Measurements from ENCODE around the gene MAPK1. TPM values are rescaled to one million over a fixed set of nuclear protein-coding genes. Genes with fewer than 3 reads are reported as not detected.
"Not testable (repeated sequence)": the region's sequence is repeated elsewhere in the genome, so short reads cannot be mapped to it uniquely, and the experiment has no call there.

The MAPK1 gene
- total RNA-seq, 1 donor from 2014 or later: 75.2 TPM

DNA sequence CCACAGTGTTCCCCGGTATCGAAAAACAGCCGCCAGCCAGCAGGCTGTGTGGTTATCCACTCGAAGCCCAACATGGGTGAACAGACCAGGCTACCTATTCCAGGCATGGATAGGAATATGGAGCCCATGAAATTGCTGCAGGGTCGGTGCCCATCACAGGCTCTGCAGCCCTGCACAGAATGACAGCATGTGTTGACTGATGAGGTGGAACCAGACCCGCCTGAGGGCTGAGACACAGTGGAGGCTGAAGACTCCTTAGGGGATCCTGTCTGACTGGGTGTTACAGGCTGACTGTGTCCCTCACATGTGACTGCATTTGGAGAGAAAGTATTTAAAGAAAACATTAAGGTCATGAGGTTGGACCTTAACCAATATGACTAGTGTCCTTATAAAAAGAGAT is 125.7 kb downstream of the MAPK1 start:
- intact Hi-C loops (cut with DNase I): no loop called here
- DNase-seq: no peak

DNA sequence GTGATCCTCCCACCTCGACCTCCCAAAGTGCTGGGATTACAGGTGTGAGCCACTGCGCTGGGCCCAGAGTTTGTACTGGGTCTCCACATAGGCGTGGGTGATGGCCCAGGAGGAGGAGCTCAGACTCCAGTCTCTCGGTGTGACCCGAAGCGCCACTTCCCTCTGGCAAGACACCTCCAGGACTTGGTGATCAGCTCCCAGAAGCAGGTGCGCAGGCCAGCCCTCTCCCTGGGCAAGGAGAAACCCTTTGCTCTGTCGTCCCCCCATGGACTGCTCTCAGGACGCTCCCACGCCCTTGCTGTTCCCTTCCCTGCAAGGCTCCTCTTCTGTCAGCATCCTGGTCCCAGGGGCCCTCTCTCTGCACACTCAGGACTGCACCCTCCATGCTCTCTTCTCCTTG is 126.4 kb downstream of the MAPK1 start:
- no peak for ATAC-seq (ENCODE audit: poor library complexity)
- intact Hi-C loops (cut with DNase I): no loop called here
- DNase-seq: no peak

More for the DNA sequence above, 125.7 kb downstream of the MAPK1 start:
- no peak for ATAC-seq (ENCODE audit: poor library complexity)

DNA sequence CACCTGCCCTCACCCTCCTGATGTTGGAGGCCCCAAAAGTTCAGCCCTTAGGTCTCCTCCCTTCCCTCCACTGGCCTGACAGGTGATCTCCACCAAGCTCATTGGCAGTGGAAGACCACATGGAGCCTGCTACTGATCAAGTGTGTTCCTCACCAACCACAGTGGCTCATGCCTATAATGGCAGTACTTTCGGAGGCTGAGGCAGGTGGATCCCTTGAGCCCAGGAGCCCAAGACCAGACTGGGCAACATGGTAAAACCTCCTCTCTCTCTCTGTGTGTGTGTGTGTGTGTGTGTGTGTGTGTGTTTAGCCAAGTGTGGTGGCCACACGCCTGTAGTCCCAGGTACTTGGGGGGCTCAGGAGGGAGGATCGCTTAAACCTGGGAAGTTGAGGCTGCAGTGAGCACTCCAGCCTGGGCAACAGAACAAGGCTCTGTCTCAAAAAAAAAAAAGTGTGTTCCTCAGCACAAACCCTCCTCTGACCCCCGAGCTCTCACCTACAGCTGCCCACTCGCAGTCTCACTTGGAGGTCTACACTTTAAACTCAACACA is 127.5 kb downstream of the MAPK1 start:
- DNase-seq (no peak), ATAC-seq (ENCODE audit: poor library complexity) (no peak)
- intact Hi-C loops (cut with DNase I): no loop called here

DNA sequence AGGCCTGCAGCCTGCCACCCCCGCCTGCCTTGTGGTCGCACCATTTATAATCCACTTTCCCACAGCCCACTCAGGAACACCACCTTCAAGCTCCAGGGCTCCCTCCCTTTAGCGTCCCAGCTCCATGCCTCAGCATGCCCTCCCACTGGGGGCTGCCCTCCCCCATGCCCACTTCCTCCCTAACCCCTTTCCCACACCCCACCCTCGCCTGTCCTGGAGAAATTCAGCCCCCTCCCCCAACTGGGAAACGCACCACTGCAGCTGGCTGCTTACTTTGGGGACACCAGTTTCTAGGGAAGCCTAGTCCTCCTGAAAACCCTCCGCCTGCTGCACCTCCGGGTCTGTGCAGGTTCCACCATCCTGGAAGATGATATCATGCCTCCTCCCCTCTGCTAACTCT is 128.5 kb downstream of the MAPK1 start:
- DNase-seq (no peak), ATAC-seq (ENCODE audit: poor library complexity) (no peak)
- intact Hi-C loops (cut with DNase I): no loop called here

DNA sequence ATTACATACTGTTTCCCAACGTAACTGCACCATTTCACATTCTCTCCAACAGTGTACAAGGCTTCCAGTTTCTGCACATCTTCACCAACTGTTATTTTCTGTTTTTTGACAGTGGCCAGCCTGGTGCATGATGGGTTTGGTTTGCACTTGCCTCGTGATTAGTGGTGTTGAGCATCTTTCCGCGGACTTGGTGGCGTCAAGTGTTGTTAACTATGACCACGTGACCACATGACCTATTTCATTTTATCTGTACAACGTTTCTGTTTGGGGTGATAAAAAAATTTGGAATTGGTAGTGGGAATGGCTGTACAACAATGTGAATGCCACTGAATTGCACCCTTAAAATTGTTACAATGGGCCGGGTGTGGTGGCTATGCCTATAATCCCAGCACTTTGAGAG is 129.4 kb downstream of the MAPK1 start:
- no peak for DNase-seq
- intact Hi-C loops (cut with DNase I): no loop called here
- no peak for ATAC-seq (ENCODE audit: poor library complexity)

DNA sequence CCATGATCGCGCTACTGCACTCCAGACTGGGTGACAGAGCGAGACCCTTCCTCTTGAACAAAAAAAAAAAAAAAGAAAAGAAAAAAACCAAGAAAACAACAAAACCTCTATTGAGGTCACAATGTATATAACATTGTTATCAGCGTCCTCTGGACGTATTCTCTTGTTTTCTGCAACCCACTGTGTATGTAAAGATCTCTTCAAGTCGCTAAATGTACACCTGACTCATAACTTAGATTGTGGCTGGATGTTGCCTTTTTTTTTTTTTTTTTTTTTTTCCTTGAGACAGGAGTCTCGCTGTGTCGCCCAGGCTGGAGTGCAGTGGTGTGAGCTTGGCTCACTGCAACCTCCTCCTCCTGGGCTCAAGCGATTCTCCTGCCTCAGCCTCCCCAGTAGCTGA is 130.5 kb downstream of the MAPK1 start:
- intact Hi-C loops (cut with DNase I): no loop called here
- ATAC-seq (ENCODE audit: poor library complexity): no peak
- no peak for DNase-seq

DNA sequence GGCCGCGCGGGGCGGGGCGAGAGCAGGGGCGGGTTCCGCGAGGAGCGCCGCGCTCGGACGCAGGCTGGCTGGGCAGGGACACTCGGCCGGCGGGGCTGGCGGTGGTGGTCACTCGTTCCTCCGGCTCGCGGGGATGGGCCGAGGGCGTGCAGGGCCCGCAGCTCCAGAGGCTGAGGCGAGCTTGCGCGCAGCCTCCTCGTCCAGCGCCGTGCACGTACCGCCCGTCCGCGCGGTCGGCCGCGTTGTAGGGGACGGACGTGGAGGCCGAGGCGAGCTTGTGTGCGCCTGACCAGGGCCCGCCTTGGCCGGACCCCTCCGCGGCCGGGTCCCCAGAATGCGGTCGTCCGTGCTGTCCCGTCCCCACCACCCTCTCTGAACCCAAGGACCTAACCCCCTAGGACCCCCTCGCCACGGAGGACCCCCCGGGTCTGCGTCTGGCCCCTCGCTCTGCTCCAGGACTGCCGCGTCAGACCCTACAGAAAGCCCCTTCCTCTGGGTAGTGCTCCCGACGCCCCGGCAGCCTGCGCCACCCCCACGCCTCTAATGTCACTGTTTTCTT is 131.3 kb downstream of the MAPK1 start:
- ATAC-seq (ENCODE audit: poor library complexity): peak; percentile 23
- intact Hi-C loops (cut with DNase I): no loop called here
- DNase-seq: no peak

DNA sequence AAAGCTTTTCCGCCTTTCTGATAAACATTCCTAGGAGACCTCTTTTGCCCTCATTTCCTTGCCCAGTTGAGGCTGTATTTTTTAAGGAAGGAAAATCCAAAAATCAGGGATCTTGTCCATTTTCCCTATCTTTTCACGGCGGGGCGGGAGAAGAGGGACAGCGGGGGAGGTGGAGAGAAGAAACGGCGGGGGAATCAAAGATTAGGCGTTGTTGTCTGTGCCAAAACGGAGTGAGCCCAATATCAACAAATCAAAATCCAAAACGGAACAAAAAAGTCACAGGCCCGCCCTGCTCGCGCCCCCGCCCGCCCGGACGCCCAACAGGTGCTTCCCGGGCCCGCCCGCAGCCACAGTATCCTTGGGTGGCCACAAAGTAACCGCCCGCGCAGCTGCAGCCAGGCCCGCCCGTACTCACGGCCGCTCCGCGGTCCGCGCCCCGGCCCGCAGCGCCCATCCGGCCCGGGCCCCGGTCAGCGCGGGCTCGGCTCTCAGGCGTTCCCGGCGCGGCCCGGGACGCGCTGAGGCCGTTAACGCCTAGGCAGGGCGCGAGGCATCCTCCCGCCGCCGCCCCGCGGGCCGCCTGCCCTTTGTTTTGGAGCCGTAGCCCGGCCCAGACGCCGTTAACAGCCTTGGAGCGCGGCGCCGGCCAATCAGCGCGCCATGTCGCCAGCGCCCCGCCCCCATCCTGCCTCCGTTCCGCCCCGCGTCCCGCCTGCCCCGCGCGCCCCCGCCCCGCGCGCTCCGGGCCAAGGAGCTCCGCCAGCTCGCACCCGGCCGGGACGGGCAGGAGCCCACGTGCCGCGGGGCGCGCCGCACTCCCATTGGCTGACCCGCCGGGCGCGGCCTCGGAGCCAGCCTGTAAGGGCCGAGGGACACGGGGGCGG is 132.0 kb downstream of the MAPK1 start, which contains the start of gene YPEL1:
TSS of gene YPEL1 (minus strand) at position 595 of the 884 bp plus-strand sequence. CDS start 25,050 bp downstream, outside the sequence.
- intact Hi-C loops (cut with DNase I): no loop called here
- peak; percentile 98 for DNase-seq
- ATAC-seq (ENCODE audit: poor library complexity): peak; percentile 99

DNA sequence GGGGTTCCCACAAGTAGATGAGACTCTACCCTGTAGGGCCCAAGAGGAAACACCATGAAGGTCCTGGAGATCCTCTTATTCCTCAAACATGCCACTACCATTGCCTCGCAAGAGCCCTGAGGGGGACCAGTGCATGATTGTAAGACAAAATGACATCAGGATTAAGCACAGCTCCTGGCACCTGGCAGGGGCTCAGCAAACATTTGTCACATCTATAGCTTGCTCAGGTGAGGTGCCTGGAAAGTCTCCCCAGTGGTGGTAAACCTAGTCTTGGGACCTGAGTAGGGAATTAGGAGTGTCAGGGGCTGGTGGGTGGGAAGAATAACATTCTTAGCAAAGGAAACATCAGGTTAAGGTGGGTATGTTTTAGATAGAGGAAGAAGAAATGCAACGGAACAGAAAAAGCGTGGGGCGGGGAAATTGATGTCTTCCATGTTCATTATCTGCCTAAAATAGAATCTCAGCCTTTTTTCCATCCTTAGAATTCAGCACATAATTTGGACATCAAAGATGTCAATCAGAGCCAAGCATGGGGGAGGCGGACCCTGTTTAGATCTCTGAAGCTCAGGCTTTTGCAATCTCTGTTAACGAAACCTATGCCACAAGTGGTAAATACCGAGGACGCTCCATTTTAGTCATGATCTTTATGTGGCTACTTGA is 132.8 kb downstream of the MAPK1 start:
- DNase-seq: peak; percentile 15
- ATAC-seq (ENCODE audit: poor library complexity): no peak
- intact Hi-C loops (cut with DNase I): no loop called here

DNA sequence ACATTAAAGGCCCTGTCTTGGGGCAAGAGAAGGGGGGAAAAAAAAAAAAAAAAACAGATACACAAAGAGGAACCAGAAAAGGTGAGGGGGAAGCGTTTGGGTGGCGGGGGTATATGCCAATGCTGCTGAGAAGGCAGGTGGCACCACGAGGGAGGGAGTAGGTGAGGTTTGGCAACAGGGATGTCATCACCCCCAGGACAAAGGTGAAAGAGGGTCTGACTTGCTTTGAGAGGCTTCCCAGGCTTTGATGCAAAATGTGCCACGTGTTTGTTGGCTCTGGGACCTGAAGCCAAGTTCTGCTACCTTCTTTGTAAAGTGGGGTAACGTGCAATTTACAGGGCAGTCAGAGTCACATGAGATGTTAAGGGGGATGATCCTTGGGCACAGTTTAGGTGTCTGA is 135.9 kb downstream of the MAPK1 start:
- intact Hi-C loops (cut with DNase I): no loop called here
- DNase-seq (no peak), ATAC-seq (ENCODE audit: poor library complexity) (no peak)

DNA sequence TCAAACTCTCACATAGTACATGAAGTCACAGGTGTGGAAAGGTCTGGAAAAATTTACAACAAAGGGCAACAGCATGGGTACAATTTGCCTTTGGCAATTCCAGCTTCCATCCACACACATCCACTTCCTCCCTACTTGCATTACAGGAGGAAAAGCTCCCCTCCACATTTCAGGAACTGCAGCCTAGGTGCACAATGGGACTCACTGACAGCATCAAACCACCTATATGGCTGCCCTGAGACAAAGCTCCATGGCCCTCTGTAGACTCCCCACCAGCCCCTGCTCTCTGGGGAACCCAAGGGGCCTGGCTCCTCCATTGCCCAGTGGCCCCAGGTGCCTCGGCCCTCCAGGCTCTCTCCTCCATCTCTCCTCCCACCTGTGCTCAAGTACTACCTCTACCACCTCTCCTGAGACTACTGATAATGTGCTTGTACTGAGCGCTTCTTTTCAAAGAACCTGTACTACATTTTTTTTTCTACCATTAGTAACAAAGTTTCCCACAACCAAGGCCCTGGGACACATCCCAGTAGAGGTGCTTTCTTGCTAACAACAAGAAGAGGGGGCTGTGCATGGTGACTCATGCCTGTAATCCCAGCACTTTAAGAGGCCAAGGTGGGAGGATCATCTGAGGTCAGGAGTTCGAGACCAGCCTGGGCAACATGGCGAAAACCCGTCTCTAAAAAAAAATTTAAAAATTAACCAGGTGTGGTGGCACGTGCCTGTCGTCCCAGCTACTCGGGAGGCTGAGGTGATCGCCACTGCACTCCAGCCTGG is 136.7 kb downstream of the MAPK1 start:
- DNase-seq: no peak
- intact Hi-C loops (cut with DNase I): no loop called here
- no peak for ATAC-seq (ENCODE audit: poor library complexity)

DNA sequence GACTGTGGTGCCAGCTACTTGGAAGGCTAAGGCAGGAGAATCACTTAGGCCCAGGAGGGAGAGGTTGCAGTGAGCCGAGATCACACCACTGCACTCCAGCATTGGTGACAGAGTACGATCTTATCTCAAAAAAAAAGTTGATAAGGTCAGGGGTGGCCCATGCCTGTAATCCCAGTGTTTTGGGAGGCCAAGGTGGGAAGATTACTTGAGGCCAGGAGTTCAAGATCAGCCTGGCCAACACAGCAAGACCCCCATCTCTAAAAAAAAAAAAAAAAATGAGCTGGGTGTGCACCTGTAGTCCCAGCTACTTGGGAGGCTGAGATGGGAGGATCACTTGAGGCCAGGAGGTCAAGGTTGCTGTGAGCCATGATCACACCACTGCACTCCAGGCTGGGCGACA is 138.3 kb downstream of the MAPK1 start:
- ATAC-seq (ENCODE audit: poor library complexity); intact Hi-C loops (cut with DNase I): not testable (repeated sequence)

DNA sequence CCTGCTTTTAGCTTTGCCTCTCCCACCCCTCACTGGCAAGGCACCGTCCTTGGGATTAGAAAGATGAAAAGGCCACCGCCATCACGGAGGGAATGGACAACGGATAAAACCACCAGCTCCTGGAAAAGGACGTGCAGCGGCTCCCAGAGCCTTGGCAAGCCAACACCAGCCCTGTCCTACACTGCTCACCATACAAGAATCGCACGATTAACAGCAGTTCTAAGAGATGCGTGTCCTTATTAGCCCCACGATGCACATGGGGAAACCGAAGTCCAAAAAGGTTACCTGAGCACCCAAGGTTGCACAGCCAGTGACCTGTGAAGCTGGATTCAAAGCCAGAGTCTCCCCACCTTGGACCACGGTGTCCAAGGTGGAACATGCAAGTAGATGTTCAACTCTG is 139.2 kb downstream of the MAPK1 start:
- ATAC-seq (ENCODE audit: poor library complexity): no peak
- intact Hi-C loops (cut with DNase I): no loop called here
- peak; percentile 6 for DNase-seq

More for the DNA sequence above, 138.3 kb downstream of the MAPK1 start:
- not testable (repeated sequence) for DNase-seq

DNA sequence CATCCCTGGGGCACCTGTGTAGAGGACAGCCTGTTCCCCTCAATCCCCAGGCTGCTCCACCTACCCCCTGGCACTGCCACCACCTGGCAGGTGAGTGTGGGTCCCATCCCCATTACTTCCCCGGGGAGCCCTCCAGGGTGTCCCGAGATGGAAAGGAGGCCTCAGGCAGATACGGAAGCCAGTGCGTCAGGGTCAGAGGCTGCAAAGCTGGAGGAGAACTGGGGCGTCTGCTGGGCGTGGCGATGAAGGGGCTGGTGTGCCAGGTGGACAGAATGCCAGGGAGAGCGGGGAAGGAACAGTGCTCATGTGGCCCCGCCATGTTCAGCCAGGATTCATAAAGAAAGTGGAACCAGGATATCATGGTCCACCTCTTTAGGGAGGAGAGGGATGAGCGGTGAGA is 139.7 kb downstream of the MAPK1 start:
- ATAC-seq (ENCODE audit: poor library complexity): no peak
- peak; percentile 18 for DNase-seq
- intact Hi-C loops (cut with DNase I): no loop called here

DNA sequence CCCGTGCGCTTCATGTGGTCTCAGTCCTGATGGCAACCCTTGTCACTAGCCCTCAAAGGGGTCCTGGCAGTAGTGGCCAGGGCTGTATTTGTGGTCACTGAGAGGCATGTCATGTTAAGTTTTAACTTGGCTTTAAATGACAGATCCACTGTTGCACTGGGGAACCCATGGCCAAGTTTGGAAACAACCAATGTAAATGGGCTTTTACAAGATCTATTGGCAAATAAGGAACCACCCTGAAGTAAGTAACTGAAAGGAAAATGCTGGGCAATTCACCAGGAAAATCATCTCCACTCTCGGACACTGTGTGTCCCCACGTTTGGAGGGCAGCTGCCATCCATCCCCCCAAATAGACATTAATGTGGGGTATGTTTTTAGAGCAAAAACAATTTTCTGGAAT is 140.3 kb downstream of the MAPK1 start:
- intact Hi-C loops (cut with DNase I): no loop called here
- ATAC-seq (ENCODE audit: poor library complexity) (no peak), DNase-seq (no peak)

DNA sequence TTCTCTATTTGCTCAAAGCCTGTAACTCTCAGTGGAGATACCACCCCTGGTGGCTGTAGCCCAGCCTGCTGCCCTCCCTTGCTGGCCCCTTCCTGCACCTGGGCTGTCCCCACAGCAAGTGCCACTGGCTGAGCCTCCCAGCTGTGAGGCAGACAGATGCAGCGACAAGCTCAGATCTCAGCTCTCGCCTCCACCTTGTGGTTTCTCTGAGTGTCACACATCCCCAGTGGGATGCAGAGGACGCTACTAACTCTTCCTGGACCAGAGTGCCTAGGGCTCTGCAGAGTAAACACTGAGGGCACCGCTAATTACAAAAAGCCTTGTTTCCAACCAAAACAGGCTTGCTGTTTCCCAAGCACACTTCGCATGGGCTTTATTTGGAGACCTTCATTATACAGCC is 140.8 kb downstream of the MAPK1 start:
- peak; percentile 27 for DNase-seq
- no peak for ATAC-seq (ENCODE audit: poor library complexity)
- intact Hi-C loops (cut with DNase I): no loop called here

DNA sequence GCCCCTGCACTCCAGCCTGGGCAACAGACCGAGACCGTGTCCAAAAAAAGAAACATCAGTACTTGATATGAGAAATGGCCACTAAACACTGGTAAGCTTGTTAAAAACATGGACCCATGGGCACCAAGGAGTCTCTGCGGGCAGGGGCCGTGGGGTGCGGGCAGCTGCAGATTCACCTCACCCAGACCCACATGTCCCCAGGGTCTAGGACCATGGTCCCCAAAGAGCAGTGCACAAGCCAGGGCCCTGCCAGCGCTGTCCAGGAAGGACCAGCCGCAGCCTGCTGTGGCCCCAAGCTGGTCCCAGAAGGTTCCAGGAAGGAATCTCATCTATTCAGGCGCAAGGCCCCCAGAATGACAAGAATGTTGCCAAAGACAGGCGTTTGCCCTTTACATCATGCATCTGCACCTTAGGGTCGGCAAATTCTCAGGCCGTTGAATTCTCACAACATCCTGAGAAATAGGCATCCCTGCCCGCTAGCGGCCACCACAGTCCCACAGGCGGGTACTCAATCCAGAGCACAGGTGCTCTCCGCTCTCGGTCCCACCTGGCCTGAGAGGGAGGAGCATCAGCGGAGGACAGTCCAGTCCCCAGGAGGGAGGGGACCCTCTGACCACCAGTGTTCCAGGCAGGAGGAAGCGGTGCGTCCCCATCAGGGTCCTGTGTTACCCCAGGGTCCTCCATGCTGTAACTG is 141.3 kb downstream of the MAPK1 start:
- ATAC-seq (ENCODE audit: poor library complexity) (no peak), DNase-seq (peak; percentile 22)
- intact Hi-C loops (cut with DNase I): no loop called here

DNA sequence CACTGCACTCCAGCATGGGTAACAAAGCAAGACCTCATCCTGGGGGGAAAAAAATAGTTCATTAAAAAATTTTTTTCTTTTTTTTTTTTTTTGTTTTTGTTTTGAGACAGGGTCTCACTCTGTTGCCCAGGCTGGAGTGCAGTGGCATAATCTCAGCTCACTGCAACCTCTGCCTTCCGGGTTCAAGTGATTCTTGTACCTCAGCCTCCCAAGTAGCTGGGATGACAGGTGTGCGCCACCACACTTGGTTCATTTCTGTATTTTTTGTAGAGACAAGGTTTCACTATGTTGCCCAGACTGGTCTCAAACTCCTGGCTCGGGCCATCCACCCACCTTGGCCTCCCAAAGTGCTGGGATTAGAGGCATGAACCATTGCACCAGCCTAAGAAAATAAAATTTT is 142.9 kb downstream of the MAPK1 start:
- ATAC-seq (ENCODE audit: poor library complexity); DNase-seq; intact Hi-C loops (cut with DNase I): not testable (repeated sequence)

Measured in Right ventricle myocardium superior (tissue), 1 donor.